HEK293 (cell line): ENCODE data around the gene PSMA2.

Source experiments
- CTCF ChIA-PET: fragments of 350-600 bp; formaldehyde crosslinking; extraction: SDS; loops from one replicate; lab custom pipeline; 2021; ENCODE audit warnings: antibody characterized with exemption; lab: Yijun Ruan, JAX
- POLR2A ChIA-PET: fragments of 300-600 bp; formaldehyde crosslinking; extraction: SDS; loops from one replicate; lab custom pipeline; 2020; ENCODE audit warnings: antibody characterized with exemption, inconsistent platforms; lab: Yijun Ruan, JAX
- H3K27ac ChIP-seq: fragments of 200-500 bp; sonication (Bioruptor generic); 2 replicates; pipeline ENCODE4 v1.5.1; 2014; ENCODE audit warnings: low read depth, low read length, control low read depth, inconsistent platforms; ENCODE audit errors: extremely low read depth
- H3K36me3 ChIP-seq, 2 experiments: fragments of 200-500 bp in 1 of 2; sonication (Bioruptor generic) in 1 of 2; 1 replicate in 1 of 2; 2 replicates in 1 of 2; pipeline ENCODE4 v1.5.1; 2014 to 2017; ENCODE audit warnings: inconsistent platforms in 2 of 2, low read length in 2 of 2; ENCODE audit not compliant: control insufficient read depth in 2 of 2, insufficient read depth in 1 of 2
- H3K4me1 ChIP-seq: fragments of 200-500 bp; sonication (Bioruptor generic); 2 replicates; pipeline ENCODE4 v1.5.1; 2014; ENCODE audit warnings: mild to moderate bottlenecking, low read length, inconsistent platforms; ENCODE audit not compliant: control insufficient read depth, insufficient read depth
- H3K4me3 ChIP-seq: 2 replicates; pipeline ENCODE4 v1.5.1; 2011; ENCODE audit warnings: low read depth, mild to moderate bottlenecking, control low read depth, low read length, moderate library complexity
- H3K9me3 ChIP-seq: fragments of 200-500 bp; sonication (Bioruptor generic); 2 replicates; pipeline ENCODE4 v1.5.1; 2014; ENCODE audit warnings: low read depth, low read length, inconsistent platforms; ENCODE audit not compliant: control insufficient read depth, insufficient read depth
- HOXC10 ChIP-seq: sonication (generic); formaldehyde crosslinking; IDR thresholded peaks from 2 replicates; pipeline ENCODE4 v1.8.1; 2023; ENCODE audit warnings: mild to moderate bottlenecking, missing genetic modification reagents
- HOXD13 ChIP-seq: sonication (generic); formaldehyde crosslinking; IDR thresholded peaks from 2 replicates; pipeline ENCODE4 v1.8.0; 2022; ENCODE audit warnings: missing genetic modification reagents, borderline replicate concordance
- SP7 ChIP-seq: fragments of 450-650 bp; formaldehyde crosslinking; IDR thresholded peaks from 2 replicates; pipeline ENCODE4 v1.5.1; 2016; ENCODE audit warnings: missing biosample characterization, missing genetic modification characterization
- ZBTB7A ChIP-seq: fragments of 450-650 bp; formaldehyde crosslinking; IDR thresholded peaks from 2 replicates; pipeline ENCODE4 v1.5.1; 2016; ENCODE audit warnings: low read depth, missing biosample characterization, missing genetic modification characterization
- ZFP37 ChIP-seq: fragments of 450-650 bp; formaldehyde crosslinking; IDR thresholded peaks from 2 replicates; pipeline ENCODE4 v1.5.1; 2016; ENCODE audit warnings: missing biosample characterization, missing genetic modification characterization
- ZNF121 ChIP-seq: fragments of 450-650 bp; formaldehyde crosslinking; IDR thresholded peaks from 2 replicates; pipeline ENCODE4 v1.5.1; 2016; ENCODE audit warnings: missing biosample characterization, missing genetic modification characterization
- ZNF184 ChIP-seq: fragments of 450-650 bp; IDR thresholded peaks from 2 replicates; pipeline ENCODE4 v1.5.1; 2018; ENCODE audit warnings: missing biosample characterization, mild to moderate bottlenecking, missing genetic modification characterization
- ZNF19 ChIP-seq: fragments of 450-650 bp; formaldehyde crosslinking; IDR thresholded peaks from 2 replicates; pipeline ENCODE4; 2016; ENCODE audit warnings: missing biosample characterization, missing genetic modification characterization, low read depth
- ZNF302 ChIP-seq: fragments of 450-650 bp; formaldehyde crosslinking; IDR thresholded peaks from 2 replicates; pipeline ENCODE4 v1.5.1; 2016; ENCODE audit warnings: missing biosample characterization, missing genetic modification characterization, low read depth
- ZNF426 ChIP-seq: fragments of 450-650 bp; formaldehyde crosslinking; IDR thresholded peaks from 2 replicates; pipeline ENCODE4 v1.5.1; 2017; ENCODE audit warnings: missing biosample characterization, missing genetic modification characterization, mild to moderate bottlenecking, inconsistent platforms, moderate library complexity
- ZNF561 ChIP-seq: fragments of 450-650 bp; IDR thresholded peaks from 2 replicates; pipeline ENCODE4 v1.5.1; 2018; ENCODE audit warnings: missing biosample characterization, missing genetic modification characterization, borderline replicate concordance
- ZNF596 ChIP-seq: fragments of 450-650 bp; IDR thresholded peaks from 2 replicates; pipeline ENCODE4 v1.5.0; 2018; ENCODE audit warnings: missing biosample characterization, mild to moderate bottlenecking, missing genetic modification characterization, moderate library complexity
- ZNF626 ChIP-seq: fragments of 450-650 bp; sonication (Bioruptor Pico); formaldehyde crosslinking; IDR thresholded peaks from 2 replicates; pipeline ENCODE4 v1.5.1; 2018; ENCODE audit warnings: missing biosample characterization, missing genetic modification characterization, inconsistent platforms
- ZNF843 ChIP-seq: fragments of 450-650 bp; formaldehyde crosslinking; IDR thresholded peaks from 2 replicates; pipeline ENCODE4 v1.5.1; 2016; ENCODE audit warnings: missing biosample characterization, missing genetic modification characterization
- TF ChIP-seq, protein P1 (sequence below): fragments of 450-650 bp; IDR thresholded peaks from 2 replicates; pipeline ENCODE4 v1.5.1; 2018; ENCODE audit warnings: missing biosample characterization, missing genetic modification characterization
- TF ChIP-seq, protein P2 (sequence below): fragments of 450-650 bp; formaldehyde crosslinking; IDR thresholded peaks from 2 replicates; pipeline ENCODE4 v1.5.1; 2016; ENCODE audit warnings: missing biosample characterization, missing genetic modification characterization
- TF ChIP-seq, protein P3 (sequence below): fragments of 450-650 bp; formaldehyde crosslinking; conservative IDR thresholded peaks from 2 replicates; pipeline ENCODE4 v1.5.1; 2016; ENCODE audit warnings: low read depth, missing biosample characterization, missing genetic modification characterization
- TF ChIP-seq, protein P4 (sequence below): fragments of 450-650 bp; formaldehyde crosslinking; IDR thresholded peaks from 2 replicates; pipeline ENCODE4 v1.5.1; 2016; ENCODE audit warnings: missing biosample characterization, missing genetic modification characterization
- TF ChIP-seq, protein P5 (sequence below): fragments of 450-650 bp; IDR thresholded peaks from 2 replicates; pipeline ENCODE4 v1.5.1; 2018; ENCODE audit warnings: missing biosample characterization, mild to moderate bottlenecking, missing genetic modification characterization

Gene PSMA2

DNA sequence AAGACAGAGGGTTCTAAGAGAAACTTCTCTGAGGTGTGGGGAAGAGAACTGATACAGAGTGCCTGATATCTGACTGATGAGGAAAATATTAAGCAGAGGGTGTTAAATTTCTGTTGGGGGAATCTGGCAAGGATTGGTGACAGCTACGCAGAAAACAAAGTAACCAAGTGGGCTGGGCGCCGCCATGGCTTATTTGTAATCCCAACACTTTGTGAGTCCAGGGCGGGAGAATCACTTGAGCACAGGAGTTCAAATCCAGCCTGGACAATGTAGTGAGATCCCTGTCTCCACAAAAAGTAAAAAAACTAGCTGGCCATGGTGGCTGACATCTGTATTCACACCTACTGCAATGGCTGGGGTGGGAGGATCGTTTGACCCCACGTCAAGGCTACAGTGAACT, 18.0 kb downstream of the PSMA2 start:
- TF ChIP-seq ZNF121 (tag by site-specific recombination) (peak; percentile 74), ZNF426 (tag by site-specific recombination) (no peak)
- no peaks in the 10 kb centered on the region for H3K4me1 ChIP-seq
- no peak overlapping the region for H3K27ac ChIP-seq
- ChIA-PET CTCF (interaction anchor here (0.6 to 1.1 kb wide), 2 partner anchors 974 to 1080 kb away, joined by 3 read pairs; no protein-coding TSS in a partner anchor), POLR2A (no interaction called here)
- no peak overlapping the region for H3K4me3 ChIP-seq
- H3K9me3 ChIP-seq = no peaks in the 10 kb centered on the region
- peaks cover 15 to 47% of the 10 kb centered on the region in 2 experiments for H3K36me3 ChIP-seq

DNA sequence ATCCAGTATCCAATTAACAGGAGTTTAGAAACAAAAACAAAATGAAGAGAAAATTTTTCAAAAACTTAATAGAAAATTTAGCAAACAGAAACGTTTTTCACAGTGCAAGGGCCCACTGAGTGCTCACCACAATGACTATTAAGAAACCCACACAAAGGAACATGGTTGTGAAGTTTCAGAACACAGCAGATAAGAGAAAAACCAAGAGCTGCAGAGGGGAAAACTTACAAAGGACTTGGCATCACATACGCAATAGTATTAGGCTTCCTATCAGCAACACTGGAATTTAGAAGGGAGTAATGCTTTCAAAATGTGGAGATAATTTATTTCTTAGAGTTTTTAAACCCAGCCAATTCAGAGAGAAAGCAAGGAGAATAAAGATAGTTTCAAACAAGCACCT, 18.4 kb downstream of the PSMA2 start:
- Histone ChIP-seq H3K4me3 (no peak overlapping the region), H3K27ac (no peak overlapping the region), H3K9me3 (no peaks in the 10 kb centered on the region), H3K36me3 (peaks cover 11 to 44% of the 10 kb centered on the region in 2 experiments), H3K4me1 (no peaks in the 10 kb centered on the region)
- POLR2A ChIA-PET = no interaction called here
- CTCF ChIA-PET = interaction anchor here (0.7 to 1.1 kb wide), 4 partner anchors 13 to 973 kb away, joined by 3 read pairs; no protein-coding TSS in a partner anchor
- TF ChIP-seq ZFP37 = no peak
- no peak for TF ChIP-seq HOXD13 (CRISPR knock-in tag)
- TF ChIP-seq SP7 (tag by site-specific recombination) = no peak
- TF ChIP-seq, protein P1, sequence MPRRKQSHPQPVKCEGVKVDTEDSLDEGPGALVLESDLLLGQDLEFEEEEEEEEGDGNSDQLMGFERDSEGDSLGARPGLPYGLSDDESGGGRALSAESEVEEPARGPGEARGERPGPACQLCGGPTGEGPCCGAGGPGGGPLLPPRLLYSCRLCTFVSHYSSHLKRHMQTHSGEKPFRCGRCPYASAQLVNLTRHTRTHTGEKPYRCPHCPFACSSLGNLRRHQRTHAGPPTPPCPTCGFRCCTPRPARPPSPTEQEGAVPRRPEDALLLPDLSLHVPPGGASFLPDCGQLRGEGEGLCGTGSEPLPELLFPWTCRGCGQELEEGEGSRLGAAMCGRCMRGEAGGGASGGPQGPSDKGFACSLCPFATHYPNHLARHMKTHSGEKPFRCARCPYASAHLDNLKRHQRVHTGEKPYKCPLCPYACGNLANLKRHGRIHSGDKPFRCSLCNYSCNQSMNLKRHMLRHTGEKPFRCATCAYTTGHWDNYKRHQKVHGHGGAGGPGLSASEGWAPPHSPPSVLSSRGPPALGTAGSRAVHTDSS (tag by site-specific recombination) = no peak
- TF ChIP-seq, protein P2, sequence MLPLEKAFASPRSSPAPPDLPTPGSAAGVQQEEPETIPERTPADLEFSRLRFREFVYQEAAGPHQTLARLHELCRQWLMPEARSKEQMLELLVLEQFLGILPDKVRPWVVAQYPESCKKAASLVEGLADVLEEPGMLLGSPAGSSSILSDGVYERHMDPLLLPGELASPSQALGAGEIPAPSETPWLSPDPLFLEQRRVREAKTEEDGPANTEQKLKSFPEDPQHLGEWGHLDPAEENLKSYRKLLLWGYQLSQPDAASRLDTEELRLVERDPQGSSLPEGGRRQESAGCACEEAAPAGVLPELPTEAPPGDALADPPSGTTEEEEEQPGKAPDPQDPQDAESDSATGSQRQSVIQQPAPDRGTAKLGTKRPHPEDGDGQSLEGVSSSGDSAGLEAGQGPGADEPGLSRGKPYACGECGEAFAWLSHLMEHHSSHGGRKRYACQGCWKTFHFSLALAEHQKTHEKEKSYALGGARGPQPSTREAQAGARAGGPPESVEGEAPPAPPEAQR = no peak
- no peak for TF ChIP-seq ZNF561 (tag by site-specific recombination)
- no peak for TF ChIP-seq ZNF19
- TF ChIP-seq ZBTB7A (tag by site-specific recombination) = no peak

DNA sequence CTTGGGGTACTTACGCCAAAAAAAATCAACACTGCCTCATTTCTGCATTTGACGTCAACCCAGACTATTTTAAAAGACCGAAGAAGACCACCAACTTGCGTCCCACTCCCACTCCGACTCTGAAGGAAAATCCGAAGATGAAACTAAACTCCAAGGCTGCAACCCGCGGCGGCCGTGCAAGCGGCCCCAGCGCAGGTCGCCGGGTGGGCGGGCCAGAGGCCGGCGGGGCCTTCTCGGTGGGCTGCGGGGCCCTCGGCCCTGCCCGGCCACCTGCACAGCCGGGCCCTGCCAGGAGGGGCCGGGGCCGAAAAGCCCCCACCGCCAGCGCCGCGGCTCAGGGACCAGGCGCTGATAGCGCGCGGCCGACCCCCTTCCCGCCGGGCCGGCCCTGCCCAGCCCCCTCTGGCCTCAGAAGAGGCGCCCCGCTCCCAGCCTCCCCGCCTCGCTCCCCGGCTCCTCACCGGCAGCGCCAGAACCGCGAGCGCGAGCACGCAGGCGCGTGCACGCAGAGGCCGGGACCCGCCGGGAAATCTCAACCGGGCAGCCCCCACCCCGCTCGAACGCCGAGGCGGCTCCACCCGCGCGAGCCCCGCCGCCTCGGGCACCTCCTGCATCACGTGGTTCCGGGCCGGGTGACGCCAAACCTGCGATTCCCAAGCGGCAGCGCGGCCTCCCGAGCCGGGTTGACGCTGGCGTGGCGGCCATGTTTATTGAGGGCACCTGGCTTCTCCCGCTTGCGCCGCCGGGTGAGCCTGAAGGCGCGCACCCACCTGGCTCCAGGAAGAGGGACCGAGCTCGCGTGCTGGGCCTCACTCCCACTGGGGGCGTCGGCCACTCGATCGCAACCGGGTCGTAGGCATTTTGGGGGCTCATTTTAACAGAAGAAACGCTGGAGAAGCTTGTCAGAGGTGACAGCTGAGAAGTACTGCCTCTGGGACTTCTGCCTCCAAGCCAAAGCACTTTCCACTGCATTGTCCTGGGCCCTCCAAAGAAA, 20.2 kb downstream of the PSMA2 start, which contains the start of gene C7orf25:
Gene C7orf25, minus strand, starts transcription at position 617 of the 994 bp plus-strand sequence. CDS start 1,170 bp downstream, outside the sequence.
- Histone ChIP-seq H3K4me1 (no peaks in the 10 kb centered on the region), H3K9me3 (no peaks in the 10 kb centered on the region), H3K4me3 (peak within 1 kb of the TSS; percentile 65), H3K36me3 (peaks cover 4 to 32% of the 10 kb centered on the region in 2 experiments), H3K27ac (peak within 1 kb of the TSS; percentile 69)
- ChIA-PET POLR2A (interaction anchor here (0.6 to 1.4 kb wide), 4 partner anchors 13 to 20 kb away, joined by 3 to 5 read pairs (median 4); partner anchors contain the start of genes MRPL32 and PSMA2), CTCF (interaction anchor here (0.8 kb wide), 1 partner anchor 10 kb away, joined by 3 read pairs; no protein-coding TSS in a partner anchor)
- TF ChIP-seq HOXC10 (CRISPR knock-in tag) = 0 out of 2 replicates have a peak, but pooled peaks have one; percentile 79
- TF ChIP-seq ZNF596 (tag by site-specific recombination) = 0 out of 2 replicates have a peak, but pooled peaks have one; percentile 34
- TF ChIP-seq, protein P3, sequence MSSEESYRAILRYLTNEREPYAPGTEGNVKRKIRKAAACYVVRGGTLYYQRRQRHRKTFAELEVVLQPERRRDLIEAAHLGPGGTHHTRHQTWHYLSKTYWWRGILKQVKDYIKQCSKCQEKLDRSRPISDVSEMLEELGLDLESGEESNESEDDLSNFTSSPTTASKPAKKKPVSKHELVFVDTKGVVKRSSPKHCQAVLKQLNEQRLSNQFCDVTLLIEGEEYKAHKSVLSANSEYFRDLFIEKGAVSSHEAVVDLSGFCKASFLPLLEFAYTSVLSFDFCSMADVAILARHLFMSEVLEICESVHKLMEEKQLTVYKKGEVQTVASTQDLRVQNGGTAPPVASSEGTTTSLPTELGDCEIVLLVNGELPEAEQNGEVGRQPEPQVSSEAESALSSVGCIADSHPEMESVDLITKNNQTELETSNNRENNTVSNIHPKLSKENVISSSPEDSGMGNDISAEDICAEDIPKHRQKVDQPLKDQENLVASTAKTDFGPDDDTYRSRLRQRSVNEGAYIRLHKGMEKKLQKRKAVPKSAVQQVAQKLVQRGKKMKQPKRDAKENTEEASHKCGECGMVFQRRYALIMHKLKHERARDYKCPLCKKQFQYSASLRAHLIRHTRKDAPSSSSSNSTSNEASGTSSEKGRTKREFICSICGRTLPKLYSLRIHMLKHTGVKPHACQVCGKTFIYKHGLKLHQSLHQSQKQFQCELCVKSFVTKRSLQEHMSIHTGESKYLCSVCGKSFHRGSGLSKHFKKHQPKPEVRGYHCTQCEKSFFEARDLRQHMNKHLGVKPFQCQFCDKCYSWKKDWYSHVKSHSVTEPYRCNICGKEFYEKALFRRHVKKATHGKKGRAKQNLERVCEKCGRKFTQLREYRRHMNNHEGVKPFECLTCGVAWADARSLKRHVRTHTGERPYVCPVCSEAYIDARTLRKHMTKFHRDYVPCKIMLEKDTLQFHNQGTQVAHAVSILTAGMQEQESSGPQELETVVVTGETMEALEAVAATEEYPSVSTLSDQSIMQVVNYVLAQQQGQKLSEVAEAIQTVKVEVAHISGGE = peak; percentile 92
- TF ChIP-seq ZNF184 = no peak
- TF ChIP-seq ZNF626 (tag by site-specific recombination) = peak; percentile 71; the same call in 1 of the 2 replicates
- TF ChIP-seq ZNF302 = no peak
- TF ChIP-seq ZNF843 (tag by site-specific recombination) = peak; percentile 52
- TF ChIP-seq, protein P4, sequence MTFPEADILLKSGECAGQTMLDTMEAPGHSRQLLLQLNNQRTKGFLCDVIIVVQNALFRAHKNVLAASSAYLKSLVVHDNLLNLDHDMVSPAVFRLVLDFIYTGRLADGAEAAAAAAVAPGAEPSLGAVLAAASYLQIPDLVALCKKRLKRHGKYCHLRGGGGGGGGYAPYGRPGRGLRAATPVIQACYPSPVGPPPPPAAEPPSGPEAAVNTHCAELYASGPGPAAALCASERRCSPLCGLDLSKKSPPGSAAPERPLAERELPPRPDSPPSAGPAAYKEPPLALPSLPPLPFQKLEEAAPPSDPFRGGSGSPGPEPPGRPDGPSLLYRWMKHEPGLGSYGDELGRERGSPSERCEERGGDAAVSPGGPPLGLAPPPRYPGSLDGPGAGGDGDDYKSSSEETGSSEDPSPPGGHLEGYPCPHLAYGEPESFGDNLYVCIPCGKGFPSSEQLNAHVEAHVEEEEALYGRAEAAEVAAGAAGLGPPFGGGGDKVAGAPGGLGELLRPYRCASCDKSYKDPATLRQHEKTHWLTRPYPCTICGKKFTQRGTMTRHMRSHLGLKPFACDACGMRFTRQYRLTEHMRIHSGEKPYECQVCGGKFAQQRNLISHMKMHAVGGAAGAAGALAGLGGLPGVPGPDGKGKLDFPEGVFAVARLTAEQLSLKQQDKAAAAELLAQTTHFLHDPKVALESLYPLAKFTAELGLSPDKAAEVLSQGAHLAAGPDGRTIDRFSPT (tag by site-specific recombination) = peak; percentile 99
- TF ChIP-seq, protein P5, sequence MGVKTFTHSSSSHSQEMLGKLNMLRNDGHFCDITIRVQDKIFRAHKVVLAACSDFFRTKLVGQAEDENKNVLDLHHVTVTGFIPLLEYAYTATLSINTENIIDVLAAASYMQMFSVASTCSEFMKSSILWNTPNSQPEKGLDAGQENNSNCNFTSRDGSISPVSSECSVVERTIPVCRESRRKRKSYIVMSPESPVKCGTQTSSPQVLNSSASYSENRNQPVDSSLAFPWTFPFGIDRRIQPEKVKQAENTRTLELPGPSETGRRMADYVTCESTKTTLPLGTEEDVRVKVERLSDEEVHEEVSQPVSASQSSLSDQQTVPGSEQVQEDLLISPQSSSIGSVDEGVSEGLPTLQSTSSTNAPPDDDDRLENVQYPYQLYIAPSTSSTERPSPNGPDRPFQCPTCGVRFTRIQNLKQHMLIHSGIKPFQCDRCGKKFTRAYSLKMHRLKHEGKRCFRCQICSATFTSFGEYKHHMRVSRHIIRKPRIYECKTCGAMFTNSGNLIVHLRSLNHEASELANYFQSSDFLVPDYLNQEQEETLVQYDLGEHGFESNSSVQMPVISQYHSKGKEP (tag by site-specific recombination) = no peak
